DMS79 (cell line): ENCODE measurements around the gene GALNS.
"Not testable (repeated sequence)": the region's sequence is repeated elsewhere in the genome, so short reads cannot be mapped to it uniquely, and the experiment has no call there.

Experiments used
- DNase-seq: peaks from one replicate; lab custom pipeline; 2025; lab: John Stamatoyannopoulos, UW

Gene GALNS

DNA sequence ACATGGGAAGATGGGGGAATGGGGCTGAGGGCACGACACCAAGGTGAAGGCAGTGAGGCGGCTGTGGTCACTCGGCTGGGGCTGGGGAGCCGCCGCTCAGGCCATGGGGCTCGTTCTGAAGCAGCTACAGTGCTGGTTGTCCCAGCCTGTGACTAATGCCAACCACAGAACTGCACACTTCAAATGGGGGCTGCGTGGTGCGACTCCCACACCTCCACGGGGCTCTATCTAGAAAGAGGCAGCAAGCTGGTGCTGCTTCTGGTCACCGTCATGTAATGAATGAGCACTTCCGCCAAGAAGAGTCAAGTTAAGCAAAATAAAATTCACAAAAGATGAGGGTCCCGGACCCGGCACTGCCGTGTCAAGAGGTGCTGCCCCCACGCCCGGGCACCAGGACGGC is 20.0 kb downstream of the GALNS start:
- DNase-seq = no peak

DNA sequence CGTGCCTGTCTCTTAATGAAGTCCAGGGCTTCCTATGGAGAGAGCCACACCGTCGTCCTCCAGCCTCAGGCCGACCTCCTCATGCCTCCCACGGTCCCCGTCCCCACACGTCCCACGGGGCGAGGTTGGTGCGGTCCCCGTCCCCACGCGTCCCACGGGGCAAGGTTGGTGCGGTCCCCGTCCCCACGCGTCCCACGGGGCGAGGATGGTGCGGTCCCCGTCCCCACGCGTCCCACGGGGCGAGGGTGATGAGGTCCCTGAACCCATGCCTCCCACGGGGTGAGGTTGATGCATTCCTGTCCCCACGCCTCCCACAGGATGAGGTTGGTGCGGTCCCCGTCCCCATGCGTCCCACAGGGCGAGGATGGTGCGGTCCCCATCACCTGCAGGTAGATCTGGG is 20.9 kb downstream of the GALNS start:
- no peak for DNase-seq

DNA sequence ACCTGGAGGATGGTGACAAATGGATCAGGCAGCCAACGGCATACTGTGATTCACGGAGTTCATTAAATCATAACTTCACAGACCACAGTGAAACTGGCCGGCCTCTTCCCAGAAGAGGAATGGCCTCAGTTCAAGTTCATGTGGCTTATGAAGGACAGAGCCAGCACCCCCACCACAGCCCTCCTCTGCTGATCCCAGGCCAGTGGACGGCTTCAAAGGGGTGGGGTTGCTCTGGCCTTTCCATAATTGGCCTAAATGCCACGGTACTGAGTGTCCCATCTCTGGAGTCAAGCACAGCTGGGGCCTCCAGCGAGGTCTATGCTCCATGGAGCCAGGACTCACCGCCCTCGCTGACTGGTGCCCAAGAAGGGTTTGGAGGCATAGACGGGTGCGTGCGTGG is 21.4 kb downstream of the GALNS start:
- DNase-seq = no peak

DNA sequence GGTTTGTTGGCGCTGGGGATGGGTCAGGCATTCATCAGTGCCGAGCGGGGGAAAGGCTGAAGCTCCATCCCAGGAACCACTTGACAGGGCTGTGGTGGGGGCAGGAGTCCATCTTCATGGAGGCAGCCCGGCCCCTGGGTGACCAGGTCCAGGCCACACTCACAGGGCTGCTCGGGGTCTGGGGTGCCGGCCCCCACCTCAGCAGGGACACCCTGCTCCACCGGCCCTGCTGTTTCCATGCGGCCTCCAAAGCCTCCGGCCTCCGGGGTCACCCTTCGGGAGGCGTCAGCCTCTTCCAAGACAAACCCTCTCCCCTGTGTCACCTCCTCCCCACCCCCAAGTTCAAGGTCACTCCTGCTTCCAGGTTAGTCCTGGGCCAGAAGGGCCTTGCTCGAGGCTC is 22.1 kb downstream of the GALNS start:
- DNase-seq = no peak

DNA sequence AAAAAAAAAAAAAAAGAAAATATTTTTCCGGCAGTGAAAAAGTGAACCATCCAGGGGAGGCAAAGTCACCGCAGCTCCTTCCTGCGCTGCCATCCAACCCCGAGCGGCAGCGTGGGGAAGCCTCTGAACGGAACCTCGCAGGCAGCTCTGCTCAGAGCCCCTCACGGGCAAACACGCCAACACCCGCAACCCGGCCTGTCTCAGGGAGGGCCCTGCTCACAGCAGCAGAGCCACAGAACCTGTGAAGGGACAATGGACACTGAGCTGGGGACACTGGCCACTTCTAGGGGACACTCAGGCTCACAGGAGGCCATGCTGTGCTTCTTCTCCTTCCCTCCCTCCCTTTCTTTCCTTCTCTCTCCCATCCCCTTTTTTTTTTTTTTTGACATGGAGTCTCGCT is 23.7 kb downstream of the GALNS start:
- no peak for DNase-seq

DNA sequence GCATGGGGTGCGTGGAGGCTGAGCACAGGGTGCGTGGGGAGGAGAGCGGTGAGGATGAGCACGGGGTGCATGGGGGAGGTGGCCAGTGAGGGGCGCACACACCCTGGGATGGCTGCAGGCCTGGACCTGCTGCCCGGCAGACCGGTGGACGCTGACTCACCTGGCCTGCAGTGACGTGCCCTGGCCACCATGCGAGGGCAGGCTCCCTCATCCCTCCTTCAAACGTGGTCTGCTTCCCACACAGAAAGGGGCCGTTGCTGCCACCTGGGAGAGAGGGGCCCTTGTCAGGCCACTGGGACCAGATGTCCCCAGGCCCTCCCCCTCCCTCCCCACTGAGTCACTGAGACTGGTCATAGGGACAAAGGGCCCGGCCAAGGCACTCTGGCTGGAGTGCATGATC is 24.9 kb downstream of the GALNS start:
- DNase-seq = no peak

DNA sequence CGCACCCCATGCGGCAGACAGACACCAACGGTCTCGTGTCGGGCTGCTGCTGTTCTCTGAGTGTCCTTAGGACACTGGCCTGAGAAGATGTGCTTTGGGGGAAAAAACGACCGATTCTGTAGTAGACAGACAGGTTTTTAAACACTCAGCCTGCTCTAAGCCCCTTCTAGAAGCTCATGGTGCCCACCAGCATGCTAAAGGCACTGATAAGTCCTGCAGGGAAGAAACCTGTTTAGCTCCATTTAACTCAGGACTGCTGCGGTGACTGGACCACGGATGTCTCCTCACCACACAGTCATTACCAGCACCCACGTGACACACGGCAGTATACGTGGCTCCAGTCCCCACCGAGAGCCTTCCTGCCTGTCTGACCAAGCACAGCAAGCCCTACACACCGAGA is 26.0 kb downstream of the GALNS start:
- no peak for DNase-seq

DNA sequence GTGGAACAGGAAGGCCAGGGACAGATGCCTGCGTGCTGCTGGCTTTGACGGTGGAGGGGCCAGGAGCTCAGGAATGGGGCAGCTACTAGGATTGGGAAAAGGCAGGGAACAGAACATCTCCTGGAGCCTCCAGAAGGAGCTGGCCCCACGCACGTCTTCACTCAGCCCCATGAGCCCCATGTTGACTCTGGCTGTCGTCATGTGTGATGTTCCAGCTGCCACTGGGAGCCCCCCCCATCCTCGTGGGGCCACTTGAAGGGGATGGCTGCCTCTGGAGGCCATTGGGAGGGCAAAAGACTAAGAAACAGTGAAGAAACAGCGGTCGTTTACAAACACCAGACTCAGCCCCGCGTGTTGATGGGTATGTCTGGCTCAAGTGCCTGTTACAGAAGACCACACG is 26.5 kb downstream of the GALNS start:
- no peak for DNase-seq

DNA sequence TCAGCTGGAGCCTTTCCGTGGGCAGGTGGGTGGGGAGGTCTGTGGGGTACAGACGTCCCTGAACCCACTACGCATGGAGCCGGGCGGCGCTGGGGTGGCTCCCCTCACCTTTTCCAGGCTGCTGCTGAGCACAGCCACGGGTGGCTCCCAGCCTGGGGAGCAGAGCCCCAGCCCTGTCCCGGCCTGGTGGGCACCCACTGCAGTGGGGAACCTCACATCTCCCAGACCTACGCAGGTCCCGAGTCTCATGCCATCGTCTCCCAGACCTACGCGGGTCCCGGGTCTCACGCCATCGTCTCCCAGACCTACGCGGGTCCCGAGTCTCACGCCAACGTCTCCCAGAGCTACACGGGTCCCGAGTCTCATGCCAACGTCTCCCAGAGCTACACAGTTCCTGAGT is 28.0 kb downstream of the GALNS start:
- DNase-seq = no peak

DNA sequence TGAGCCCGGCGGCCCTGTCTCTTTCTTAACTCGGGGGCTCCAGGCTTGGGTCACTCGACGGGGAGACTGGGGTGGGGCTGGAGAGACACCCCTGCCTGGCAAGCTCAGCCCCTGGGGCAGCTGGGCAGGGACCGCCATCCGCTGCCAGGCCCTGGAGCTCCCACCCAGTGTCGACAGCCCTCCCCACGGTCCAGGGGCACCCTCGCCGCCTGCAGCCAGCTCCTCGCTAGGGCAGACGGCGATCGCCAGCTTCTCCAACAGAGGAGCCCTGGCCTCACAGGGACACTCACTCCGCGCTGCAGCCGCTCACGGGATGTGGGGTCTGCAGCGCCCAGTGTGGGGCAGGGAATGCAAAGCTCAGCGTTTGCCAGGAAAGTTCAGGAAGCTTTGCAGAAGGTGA is 29.0 kb downstream of the GALNS start:
- no peak for DNase-seq

DNA sequence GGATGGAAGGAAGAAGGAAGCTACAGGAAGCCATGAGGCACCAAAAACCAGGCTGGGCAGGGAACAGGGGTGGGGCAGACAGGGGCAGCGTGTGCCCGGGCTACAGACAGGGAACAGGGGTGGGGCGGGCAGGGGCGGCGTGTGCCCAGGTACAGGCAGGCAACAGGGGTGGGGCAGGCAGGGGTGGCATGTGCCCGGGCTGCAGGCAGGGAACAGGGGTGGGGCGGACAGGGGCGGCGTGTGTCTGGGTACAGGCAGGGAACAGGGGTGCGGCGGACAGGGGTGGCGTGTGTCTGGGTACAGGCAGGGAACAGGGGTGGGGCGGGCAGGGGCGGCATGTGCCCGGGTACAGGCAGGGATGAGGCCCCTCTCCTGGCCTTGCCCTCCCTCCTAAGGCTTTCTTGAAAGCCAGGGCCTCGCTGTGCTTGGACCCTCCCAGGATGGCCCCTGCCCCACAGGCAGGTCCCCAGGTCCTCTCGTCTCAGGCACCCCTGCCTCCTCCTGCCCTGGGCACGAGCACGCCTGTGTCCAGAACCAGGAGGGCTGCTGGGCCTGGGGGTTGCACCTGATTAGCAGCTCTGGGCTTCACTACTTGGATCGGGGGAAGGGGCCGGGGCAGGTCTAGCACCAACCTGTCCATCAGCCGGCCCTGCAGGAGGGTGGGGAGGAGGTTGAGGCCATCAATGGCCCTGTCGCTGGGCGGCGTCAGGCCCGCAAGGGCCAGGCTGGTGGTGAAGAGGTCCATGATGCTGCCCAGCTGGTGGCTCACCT is 30.5 kb downstream of the GALNS start:
- no peak for DNase-seq

DNA sequence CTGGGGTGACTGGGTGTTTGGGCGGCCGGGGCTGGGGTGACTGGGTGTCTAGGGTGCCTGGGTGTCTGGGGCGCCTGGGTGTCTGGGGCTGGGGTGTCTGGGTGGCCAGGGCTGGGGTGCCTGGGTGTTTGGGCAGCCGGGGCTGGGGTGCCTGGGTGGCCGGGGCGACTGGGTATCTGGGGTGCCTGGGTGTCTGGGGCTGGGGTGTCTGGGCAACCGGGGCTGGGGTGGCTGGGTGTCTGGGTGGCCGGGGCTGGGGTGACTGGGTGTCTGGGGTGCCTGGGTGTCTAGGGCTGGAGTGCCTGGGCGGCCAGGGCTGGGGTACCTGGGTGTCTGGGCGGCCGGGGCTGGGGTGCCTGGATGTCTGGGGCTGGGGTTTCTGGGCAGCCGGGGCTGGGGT is 31.6 kb downstream of the GALNS start:
- DNase-seq = no peak

DNA sequence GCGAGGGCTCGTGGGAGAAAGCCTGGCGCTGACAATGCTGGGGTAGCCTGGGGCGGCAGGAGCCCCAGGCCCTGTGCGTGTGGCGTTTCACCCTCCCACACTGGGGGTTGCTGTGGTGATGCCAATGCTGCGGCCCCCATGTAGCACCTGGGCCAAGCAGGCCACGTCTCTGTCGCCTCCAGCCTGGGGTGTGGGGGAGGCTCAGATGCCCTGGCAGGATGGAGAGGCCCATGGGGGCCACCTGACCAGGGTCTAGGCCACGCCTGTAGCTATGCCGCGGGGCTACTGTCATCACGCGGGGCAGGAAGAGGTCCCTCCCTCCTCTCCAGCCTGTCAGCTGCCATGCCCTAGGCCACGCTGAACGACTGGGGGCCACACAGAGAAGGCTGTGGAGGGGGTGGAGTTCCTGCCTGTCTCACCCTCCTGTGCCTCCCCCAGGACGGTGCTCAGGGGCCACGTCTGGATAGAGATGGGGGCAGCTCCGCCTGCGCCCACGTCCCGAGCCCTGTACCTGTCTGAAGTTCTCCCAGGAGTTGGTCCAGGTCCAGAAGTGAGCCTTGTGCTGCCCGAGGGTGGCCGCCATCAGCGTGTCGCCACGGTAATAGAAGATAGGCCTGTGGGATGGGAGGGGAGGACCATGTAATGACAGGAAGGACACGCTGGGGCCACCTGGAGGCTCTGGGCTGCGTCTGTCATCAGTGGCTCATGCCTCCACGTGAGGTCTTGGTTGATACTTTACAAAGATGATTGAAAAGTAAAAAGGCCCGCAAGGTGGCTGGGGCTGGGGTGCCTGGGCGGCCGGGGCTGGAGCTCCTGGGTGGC is 32.3 kb downstream of the GALNS start:
- no peak for DNase-seq

DNA sequence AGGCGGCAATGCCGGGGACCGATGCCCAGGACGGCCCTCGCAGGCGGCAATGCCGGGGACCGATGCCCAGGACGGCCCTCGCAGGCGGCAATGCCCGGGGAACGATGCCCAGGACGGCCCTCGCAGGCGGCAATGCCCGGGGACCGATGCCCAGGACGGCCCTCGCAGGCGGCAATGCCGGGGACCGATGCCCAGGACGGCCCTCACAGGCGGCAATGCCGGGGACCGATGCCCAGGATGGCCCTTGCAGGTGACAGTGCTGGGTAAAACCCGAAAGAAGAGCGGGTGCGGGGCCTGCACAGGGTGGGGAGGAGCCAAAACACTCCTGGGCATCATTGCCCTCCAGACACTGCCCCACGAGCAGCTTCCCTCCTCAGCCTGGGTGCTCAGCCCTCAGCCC is 33.1 kb downstream of the GALNS start:
- not testable (repeated sequence) for DNase-seq

DNA sequence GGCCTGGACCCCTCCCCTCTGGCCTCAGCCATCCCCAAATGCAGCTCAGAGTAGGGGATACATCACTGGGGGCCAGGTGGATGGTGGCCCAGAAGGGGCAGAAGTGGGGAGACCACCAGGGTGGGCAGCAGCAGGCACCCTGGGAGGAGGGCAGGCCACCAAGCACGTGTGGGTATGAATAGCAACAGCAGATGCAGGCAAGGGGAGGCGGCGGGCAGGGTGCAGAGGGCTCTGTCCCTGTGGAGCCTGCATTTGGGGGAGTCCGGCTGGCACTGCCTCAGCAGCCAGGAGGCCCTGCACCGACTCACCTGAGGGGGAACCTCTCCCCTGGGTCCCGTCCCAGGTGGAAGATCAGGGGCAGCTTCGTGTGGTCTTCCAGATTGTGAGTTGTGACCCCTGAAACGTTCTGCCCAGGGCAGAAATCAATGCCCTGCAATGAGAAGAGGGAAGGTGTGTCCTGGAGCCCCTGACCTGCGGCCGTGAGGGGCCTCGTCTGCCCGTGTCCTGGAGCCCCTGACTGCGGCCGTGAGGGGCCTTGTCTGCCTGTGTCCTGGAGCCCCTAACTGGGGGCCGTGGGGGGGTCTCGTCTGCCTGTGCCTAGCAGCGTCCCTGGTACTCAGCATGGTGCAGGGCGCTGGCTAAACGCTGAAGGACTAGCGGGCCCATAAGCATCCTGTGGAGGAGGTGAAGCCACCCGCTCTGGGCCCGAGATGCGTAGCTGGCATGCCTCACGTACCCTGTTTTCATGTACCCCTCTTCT is 34.3 kb downstream of the GALNS start:
- DNase-seq = no peak

DNA sequence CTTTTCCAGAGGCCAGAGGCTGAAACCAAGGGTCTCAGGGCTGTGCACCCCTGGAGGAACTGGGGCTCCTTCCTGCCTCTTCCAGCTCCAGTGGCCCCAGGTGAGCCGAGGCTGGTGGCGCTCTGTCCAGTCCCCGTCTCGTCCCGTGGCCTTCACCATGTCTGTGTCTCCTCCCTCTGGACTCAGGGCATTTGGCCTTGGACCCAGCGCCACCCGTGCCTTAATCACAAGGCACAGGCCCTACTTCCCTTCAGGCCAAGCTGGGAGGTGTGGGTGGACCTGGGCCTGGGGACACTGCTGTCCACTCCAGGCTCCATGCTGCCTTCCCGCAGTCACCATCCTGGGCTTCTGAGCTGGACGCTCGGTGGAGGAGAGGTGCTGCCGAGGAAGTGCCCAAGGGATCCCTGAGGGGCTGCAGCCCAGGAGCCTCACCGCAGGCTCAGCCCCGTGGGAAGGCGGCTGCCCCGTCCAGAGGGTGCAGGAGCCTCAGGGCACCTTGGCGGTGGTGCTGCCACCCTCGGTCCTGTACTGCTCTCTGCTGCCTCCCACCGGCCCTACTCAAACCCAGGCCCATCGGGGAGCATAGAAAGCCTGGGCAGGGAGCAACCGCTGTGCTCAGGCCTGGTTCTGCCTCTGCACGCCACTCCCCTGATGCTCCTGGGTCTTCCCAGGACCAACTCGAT is 35.4 kb downstream of the GALNS start:
- no peak for DNase-seq

DNA sequence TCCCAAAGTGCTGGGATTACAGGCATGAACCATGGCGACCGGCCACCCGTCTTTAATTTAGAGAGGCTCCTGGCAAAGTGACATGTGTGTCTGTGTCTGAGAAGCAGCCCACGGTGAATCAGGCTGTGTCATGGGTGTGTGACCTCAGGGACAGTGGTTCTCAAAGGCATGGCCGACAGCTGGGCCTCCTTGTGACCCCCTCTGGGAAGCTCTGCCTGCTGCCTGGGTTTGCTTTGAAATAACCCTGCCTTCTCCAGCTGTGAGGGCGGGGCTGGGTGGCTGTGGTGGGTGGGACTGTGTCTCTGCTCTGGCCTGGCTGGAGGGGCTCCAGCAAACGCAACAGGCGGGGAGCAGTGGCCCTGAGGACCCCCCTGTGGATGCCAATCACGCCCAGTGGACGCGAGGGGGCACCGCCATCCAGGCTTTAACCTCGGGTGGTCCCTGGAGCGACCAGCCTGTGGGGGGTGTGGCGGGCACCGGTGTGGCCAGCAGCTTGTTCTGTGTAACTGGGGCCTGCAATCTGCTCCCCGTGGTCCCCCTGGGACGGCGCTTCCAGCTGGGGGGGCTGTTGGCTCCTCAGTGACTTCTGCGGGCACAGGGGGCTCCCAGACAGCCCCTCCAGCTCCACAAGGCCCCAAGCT is 36.2 kb downstream of the GALNS start:
- no peak for DNase-seq

DNA sequence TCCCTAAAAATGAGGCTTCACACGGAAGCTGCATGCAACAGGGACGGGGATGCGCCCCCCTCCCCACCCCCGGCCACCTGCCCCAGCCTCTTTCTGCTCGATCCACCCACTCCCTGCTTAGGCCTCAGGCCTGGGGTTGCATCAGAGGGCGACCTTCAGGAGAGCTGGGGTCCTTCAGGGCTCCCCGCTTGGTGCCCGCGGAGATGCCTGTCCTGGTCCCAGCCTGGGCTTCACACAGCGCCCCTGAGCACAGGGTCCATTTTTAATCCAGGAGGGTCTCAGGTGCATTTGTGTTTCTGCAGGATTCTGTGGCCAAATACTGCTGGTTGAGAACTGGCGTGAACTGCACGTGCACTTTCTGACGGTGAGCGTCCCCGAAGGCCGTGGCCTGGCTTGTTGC is 37.6 kb downstream of the GALNS start:
- DNase-seq = no peak

DNA sequence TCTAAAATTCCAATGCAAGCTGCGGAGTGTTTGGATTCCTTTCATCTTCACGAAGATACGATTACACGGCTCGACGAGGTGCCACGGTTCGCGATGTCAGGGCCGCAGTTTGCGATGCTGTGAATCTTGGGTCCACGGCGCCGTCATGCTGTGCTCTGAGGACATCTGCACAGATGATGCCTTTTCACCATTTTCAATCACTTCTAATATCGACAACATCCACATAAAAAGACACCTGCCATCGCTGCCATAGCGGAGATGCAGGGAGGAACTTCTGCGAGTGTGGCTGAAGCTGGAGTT is 38.2 kb downstream of the GALNS start:
- no peak for DNase-seq

DNA sequence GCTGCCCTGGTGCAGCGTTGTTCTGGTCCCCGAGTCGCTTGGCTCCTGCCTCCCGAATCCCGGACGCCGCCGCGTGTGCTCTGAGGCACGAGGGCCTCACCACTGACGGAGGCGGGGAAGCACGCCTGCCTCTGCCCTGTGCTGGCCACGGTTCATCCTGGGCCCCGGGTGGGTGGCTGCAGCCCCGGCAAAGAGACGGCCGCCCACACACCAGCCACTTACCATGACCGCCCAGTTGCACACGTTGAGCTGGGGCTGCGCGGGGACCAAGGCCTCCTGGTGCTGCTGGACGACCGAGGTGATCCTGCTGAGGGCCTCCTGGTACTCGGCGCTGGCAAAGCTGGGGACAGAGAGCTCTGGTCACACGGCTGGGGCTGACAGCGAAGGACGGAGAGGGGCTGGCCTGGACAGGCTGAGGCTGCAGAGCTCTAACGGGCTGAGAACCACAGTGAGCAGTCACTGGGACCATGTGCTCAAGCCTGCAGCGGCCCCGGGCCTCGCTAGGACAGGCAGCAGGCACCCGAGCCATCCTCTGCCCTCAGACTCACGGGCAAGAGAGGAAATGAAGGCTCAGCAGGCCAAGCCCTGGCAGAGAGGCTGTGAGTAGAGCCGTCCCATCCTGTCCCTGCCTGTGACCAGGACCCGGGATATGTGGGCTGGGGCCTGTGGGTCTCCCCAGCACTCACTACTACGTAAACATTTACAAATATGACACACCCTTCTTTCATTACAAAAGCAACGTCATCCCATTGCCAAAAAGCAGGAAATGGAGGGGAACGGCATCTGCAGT is 38.8 kb downstream of the GALNS start:
- no peak for DNase-seq
